HEK293 (cell line): Measurements from ENCODE around the gene FKBP10.

Source experiments
- AEBP2 ChIP-seq: fragments of 450-650 bp; formaldehyde crosslinking; IDR thresholded peaks from 2 replicates; pipeline ENCODE4 v1.5.1; 2016; ENCODE audit warnings: missing biosample characterization, missing genetic modification characterization, borderline replicate concordance
- BCL6B ChIP-seq: fragments of 450-650 bp; formaldehyde crosslinking; IDR thresholded peaks from 2 replicates; pipeline ENCODE4 v1.5.1; 2017; ENCODE audit warnings: missing biosample characterization, missing genetic modification characterization
- GFI1B ChIP-seq: fragments of 450-650 bp; formaldehyde crosslinking; IDR thresholded peaks from 2 replicates; pipeline ENCODE4 v1.5.1; 2016; ENCODE audit warnings: missing biosample characterization, missing genetic modification characterization
- HOXC10 ChIP-seq: sonication (generic); formaldehyde crosslinking; IDR thresholded peaks from 2 replicates; pipeline ENCODE4 v1.8.1; 2023; ENCODE audit warnings: mild to moderate bottlenecking, missing genetic modification reagents
- MYNN ChIP-seq: fragments of 450-650 bp; formaldehyde crosslinking; IDR thresholded peaks from 2 replicates; pipeline ENCODE4 v1.5.1; 2016; ENCODE audit warnings: missing biosample characterization, missing genetic modification characterization, borderline replicate concordance
- SALL2 ChIP-seq: fragments of 450-650 bp; formaldehyde crosslinking; IDR thresholded peaks from 2 replicates; pipeline ENCODE4 v1.5.0; 2017; ENCODE audit warnings: missing biosample characterization, mild to moderate bottlenecking, missing genetic modification characterization, borderline replicate concordance
- SETDB1 ChIP-seq: IDR thresholded peaks from one replicate; pipeline ENCODE4 v1.6.1; 2017; ENCODE audit warnings: mild to moderate bottlenecking, low read length, moderate library complexity, mixed read lengths; ENCODE audit not compliant: insufficient read length
- SP3 ChIP-seq: fragments of 450-650 bp; formaldehyde crosslinking; IDR thresholded peaks from 2 replicates; pipeline ENCODE4 v1.5.1; 2016; ENCODE audit warnings: missing biosample characterization, missing genetic modification characterization
- TSHZ1 ChIP-seq: fragments of 450-650 bp; formaldehyde crosslinking; IDR thresholded peaks from 2 replicates; pipeline ENCODE4 v1.5.1; 2016; ENCODE audit warnings: missing biosample characterization, missing genetic modification characterization, borderline replicate concordance
- WT1 ChIP-seq: fragments of 450-650 bp; formaldehyde crosslinking; IDR thresholded peaks from 2 replicates; pipeline ENCODE4 v1.5.1; 2016; ENCODE audit warnings: missing biosample characterization, missing genetic modification characterization
- ZBTB48 ChIP-seq: fragments of 450-650 bp; formaldehyde crosslinking; IDR thresholded peaks from 2 replicates; pipeline ENCODE4 v1.5.1; 2016; ENCODE audit warnings: missing biosample characterization, missing genetic modification characterization
- ZNF112 ChIP-seq: fragments of 450-650 bp; formaldehyde crosslinking; IDR thresholded peaks from 2 replicates; pipeline ENCODE4 v1.5.0; 2017; ENCODE audit warnings: missing biosample characterization, missing genetic modification characterization
- ZNF121 ChIP-seq: fragments of 450-650 bp; formaldehyde crosslinking; IDR thresholded peaks from 2 replicates; pipeline ENCODE4 v1.5.1; 2016; ENCODE audit warnings: missing biosample characterization, missing genetic modification characterization
- ZNF155 ChIP-seq: fragments of 450-650 bp; formaldehyde crosslinking; IDR thresholded peaks from 2 replicates; pipeline ENCODE4 v1.5.1; 2016; ENCODE audit warnings: missing biosample characterization, missing genetic modification characterization
- ZNF157 ChIP-seq: fragments of 450-650 bp; formaldehyde crosslinking; IDR thresholded peaks from 2 replicates; pipeline ENCODE4 v1.5.1; 2016; ENCODE audit warnings: missing biosample characterization, missing genetic modification characterization
- ZNF19 ChIP-seq: fragments of 450-650 bp; formaldehyde crosslinking; IDR thresholded peaks from 2 replicates; pipeline ENCODE4; 2016; ENCODE audit warnings: missing biosample characterization, missing genetic modification characterization, low read depth
- ZNF214 ChIP-seq: fragments of 450-650 bp; formaldehyde crosslinking; IDR thresholded peaks from 2 replicates; pipeline ENCODE4 v1.5.1; 2017; ENCODE audit warnings: missing biosample characterization, mild to moderate bottlenecking, missing genetic modification characterization, borderline replicate concordance
- ZNF280C ChIP-seq: fragments of 450-650 bp; formaldehyde crosslinking; IDR thresholded peaks from 2 replicates; pipeline ENCODE4 v1.5.1; 2016; ENCODE audit warnings: missing biosample characterization, missing genetic modification characterization
- ZNF302 ChIP-seq: fragments of 450-650 bp; formaldehyde crosslinking; IDR thresholded peaks from 2 replicates; pipeline ENCODE4 v1.5.1; 2016; ENCODE audit warnings: missing biosample characterization, missing genetic modification characterization, low read depth
- ZNF341 ChIP-seq: fragments of 450-650 bp; formaldehyde crosslinking; IDR thresholded peaks from 2 replicates; pipeline ENCODE4; 2016; ENCODE audit warnings: low read depth, missing biosample characterization, missing genetic modification characterization
- ZNF510 ChIP-seq: fragments of 450-650 bp; formaldehyde crosslinking; IDR thresholded peaks from 2 replicates; pipeline ENCODE4 v1.5.1; 2018; ENCODE audit warnings: mild to moderate bottlenecking, missing genetic modification characterization, missing biosample characterization; ENCODE audit not compliant: insufficient replicate concordance
- ZNF560 ChIP-seq: fragments of 450-650 bp; formaldehyde crosslinking; IDR thresholded peaks from 2 replicates; pipeline ENCODE4 v1.5.1; 2017; ENCODE audit warnings: missing biosample characterization, missing genetic modification characterization, borderline replicate concordance
- ZNF610 ChIP-seq: fragments of 450-650 bp; formaldehyde crosslinking; IDR thresholded peaks from 2 replicates; pipeline ENCODE4 v1.5.1; 2016; ENCODE audit warnings: missing biosample characterization, missing genetic modification characterization, borderline replicate concordance
- ZNF621 ChIP-seq: fragments of 450-650 bp; formaldehyde crosslinking; IDR thresholded peaks from 2 replicates; pipeline ENCODE4 v1.5.1; 2017; ENCODE audit warnings: missing biosample characterization, missing genetic modification characterization
- ZNF645 ChIP-seq: fragments of 450-650 bp; formaldehyde crosslinking; IDR thresholded peaks from 2 replicates; pipeline ENCODE4; 2016; ENCODE audit warnings: missing biosample characterization, missing genetic modification characterization
- ZNF660 ChIP-seq: fragments of 450-650 bp; IDR thresholded peaks from 2 replicates; pipeline ENCODE4 v1.5.1; 2018; ENCODE audit warnings: missing biosample characterization, mild to moderate bottlenecking, missing genetic modification characterization
- ZNF664 ChIP-seq: fragments of 450-650 bp; formaldehyde crosslinking; IDR thresholded peaks from 2 replicates; pipeline ENCODE4 v1.5.1; 2016; ENCODE audit warnings: missing biosample characterization, missing genetic modification characterization
- ZNF670 ChIP-seq: fragments of 450-650 bp; formaldehyde crosslinking; IDR thresholded peaks from 2 replicates; pipeline ENCODE4 v1.5.1; 2016; ENCODE audit warnings: missing biosample characterization, missing genetic modification characterization, low read depth
- ZNF830 ChIP-seq: fragments of 450-650 bp; IDR thresholded peaks from 2 replicates; pipeline ENCODE4 v1.5.0; 2018; ENCODE audit warnings: missing biosample characterization, missing genetic modification characterization, low read depth, mild to moderate bottlenecking, moderate library complexity
- ZNF843 ChIP-seq: fragments of 450-650 bp; formaldehyde crosslinking; IDR thresholded peaks from 2 replicates; pipeline ENCODE4 v1.5.1; 2016; ENCODE audit warnings: missing biosample characterization, missing genetic modification characterization

The FKBP10 gene

GRCh38 chr17:41801374-41802271 lies 11.2 kb upstream of the FKBP10 start (continued):
- TF ChIP-seq ZNF341 (tag by site-specific recombination) = no peak
- no peak for TF ChIP-seq SP3 (tag by site-specific recombination)
- no peak for TF ChIP-seq ZNF670 (tag by site-specific recombination)
- no peak for TF ChIP-seq ZNF280C
- TF ChIP-seq SETDB1 = no peak
- TF ChIP-seq SALL2 (tag by site-specific recombination) = no peak
- TF ChIP-seq ZBTB48 = no peak
- no peak for TF ChIP-seq ZNF121
- no peak for TF ChIP-seq HOXC10
- TF ChIP-seq ZNF302 (tag by site-specific recombination) = no peak
- TF ChIP-seq ZNF112 (tag by site-specific recombination) = no peak
- no peak; the same call in 1 of the 2 replicates for TF ChIP-seq ZNF660 (tag by site-specific recombination)
- peak; percentile 98 for TF ChIP-seq ZNF664 (tag by site-specific recombination)
- no peak for TF ChIP-seq ZNF830 (tag by site-specific recombination)
- TF ChIP-seq ZNF19 (tag by site-specific recombination) = no peak
- peak; percentile 27; the same call in 1 of the 2 replicates for TF ChIP-seq ZNF843
- no peak for TF ChIP-seq ZNF510 (tag by site-specific recombination)
- no peak for TF ChIP-seq ZNF214 (tag by site-specific recombination)
- no peak for TF ChIP-seq ZNF610 (tag by site-specific recombination)
- TF ChIP-seq ZNF155 (tag by site-specific recombination) = no peak
- no peak for TF ChIP-seq ZNF645 (tag by site-specific recombination)
- no peak for TF ChIP-seq MYNN (tag by site-specific recombination)
- TF ChIP-seq TSHZ1 (tag by site-specific recombination) = no peak
- peak; percentile 74 for TF ChIP-seq WT1
- TF ChIP-seq GFI1B = no peak
- TF ChIP-seq ZNF621 (tag by site-specific recombination) = no peak
- no peak for TF ChIP-seq ZNF157
- no peak for TF ChIP-seq AEBP2 (tag by site-specific recombination)
- TF ChIP-seq ZNF560 (tag by site-specific recombination) = no peak
- no peak for TF ChIP-seq BCL6B (tag by site-specific recombination)
